ENCODE data around the gene ETV4. TPM values are rescaled to one million over a fixed set of nuclear protein-coding genes. Genes with fewer than 3 reads are reported as not detected.

ETV4 gene
- polyA plus RNA-seq, 1 of the 3 experiments (the other 2 are of a cell fraction), result 33.2 TPM

DNA sequence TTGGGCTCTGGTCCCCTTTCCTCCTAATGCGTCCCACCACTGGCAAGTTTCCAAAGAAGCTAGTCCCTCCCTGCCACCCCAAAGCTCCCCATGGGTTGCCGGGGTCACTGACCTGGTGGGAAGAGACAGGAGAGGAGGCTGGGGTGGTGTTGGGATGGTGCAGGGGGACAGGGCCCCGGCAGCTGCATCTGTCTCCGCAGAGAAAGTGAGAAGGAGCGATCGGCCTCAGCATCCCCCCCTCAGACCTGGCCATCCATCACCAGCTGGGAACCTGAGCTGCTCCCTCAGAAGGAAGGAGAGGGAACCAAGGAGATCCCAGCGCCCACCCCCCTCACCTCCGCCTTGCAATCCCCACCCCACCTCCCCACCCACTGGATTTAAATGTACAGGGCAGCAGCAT, 3.3 kb downstream of the ETV4 start:
- Histone ChIP-seq H3K27me3 (ENCODE audit: insufficient read depth) (no peaks in the 10 kb centered on the region), H3K4me3 (ENCODE audit: low read depth in 2 of 2, low read length in 1 of 2) (no peak overlapping the region), H3K27ac (ENCODE audit: low read depth in 2 of 2, low read length in 1 of 2) (no peak overlapping the region), H3K79me2 (ENCODE audit: insufficient read depth) (peaks cover 39% of the 10 kb centered on the region), H2AFZ (ENCODE audit: low read depth) (no peak overlapping the region), H3K9ac (no peak overlapping the region), H3K9me2 (no peaks in the 10 kb centered on the region), H3K36me3 (replicated peaks in 1 of 2; ENCODE audit: control insufficient read depth in 1 of 2, insufficient read depth in 2 of 2, low read length in 1 of 2) (no peaks in the 10 kb centered on the region), H3K4me1 (ENCODE audit: control insufficient read depth in 1 of 2, insufficient read depth in 2 of 2, low read depth in 1 of 2, low read length in 1 of 2) (peaks cover 12 to 33% of the 10 kb centered on the region in 2 experiments; a peak in 3 of 4 replicates), H4K20me1 (ENCODE audit: insufficient read depth) (no peaks in the 10 kb centered on the region), H3K4me2 (peak overlapping the region; percentile 91; the same call in 1 of the 2 replicates), H3F3A (replicated peaks; ENCODE audit: insufficient read depth) (peaks cover 4% of the 10 kb centered on the region), H3K9me3 (no peaks in the 10 kb centered on the region)
- ChIA-PET CTCF (interaction anchor here (1.2 to 2.9 kb wide), 5 partner anchors 17 to 131 kb away, joined by 3 to 15 read pairs (median 5); no protein-coding TSS in a partner anchor), POLR2A (interaction anchor here (0.6 to 0.8 kb wide), 3 partner anchors 15 to 174 kb away, joined by 3 to 5 read pairs (median 3); no protein-coding TSS in a partner anchor)
- 91% methylated on average over 8 of the region's 8 CpGs for WGBS (ENCODE audit: low lambda C conversion rate)
- DNase-seq, result no peak
- no peak for TF ChIP-seq EP300 (IDR thresholded peaks at IDR 0.05; ENCODE audit: borderline replicate concordance in 1 of 2, low read depth in 1 of 2, low read length in 1 of 2)

DNA sequence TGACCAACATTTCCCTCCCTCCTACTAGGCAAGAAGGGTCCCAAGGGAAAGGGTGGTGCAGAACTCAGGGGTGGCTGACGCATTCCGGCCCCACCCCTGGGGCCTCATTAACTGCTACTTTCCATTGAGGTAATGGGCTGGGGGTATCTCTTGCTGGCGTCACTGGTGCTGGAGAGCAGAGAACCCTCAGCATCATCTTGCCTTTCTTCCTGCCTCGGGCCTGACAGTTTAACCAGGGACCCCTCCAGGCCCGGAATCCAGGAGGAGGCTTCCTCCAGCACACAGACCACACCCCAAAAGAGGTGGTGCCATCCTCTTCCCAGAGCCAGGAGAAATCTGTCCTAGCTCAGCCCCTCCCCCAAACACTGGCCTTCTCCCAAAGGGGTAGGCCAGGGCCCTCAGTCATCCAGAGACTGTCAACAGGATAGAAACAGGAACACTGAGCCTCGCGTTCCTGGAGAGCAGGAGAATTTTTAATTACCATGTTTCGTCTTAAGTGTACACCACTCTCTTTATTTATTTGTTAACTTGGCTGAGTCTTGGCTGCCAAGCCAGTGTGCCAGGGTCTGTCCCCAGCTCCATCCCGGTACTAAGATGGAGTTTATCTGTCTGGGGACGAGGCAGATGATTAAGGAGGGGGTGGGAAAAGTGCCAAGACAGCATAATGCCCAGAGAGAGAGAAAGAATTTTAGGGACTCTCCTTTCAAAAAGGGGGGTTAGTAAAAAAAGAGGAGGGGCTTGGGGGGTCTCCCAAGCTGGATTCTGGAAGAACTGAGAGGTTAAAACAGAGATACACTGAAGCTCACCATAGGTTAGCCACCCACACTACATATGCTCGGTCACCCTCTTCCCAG, 5.1 kb downstream of the ETV4 start:
- POLR2A ChIA-PET, result interaction anchor here (0.7 kb wide), 1 partner anchor 173 kb away, joined by 3 read pairs; no protein-coding TSS in a partner anchor
- H3K9me3 ChIP-seq, result no peaks in the 10 kb centered on the region
- peaks cover 0 to 5% of the 10 kb centered on the region in 2 experiments for H3K36me3 ChIP-seq (replicated peaks in 1 of 2; ENCODE audit: control insufficient read depth in 1 of 2, insufficient read depth in 2 of 2, low read length in 1 of 2)
- no peaks in the 10 kb centered on the region for H3K9me2 ChIP-seq
- whole genome bisulfite sequencing (ENCODE audit: low lambda C conversion rate), result 74% methylated on average over 9 of the region's 11 CpGs
- H3K4me3 ChIP-seq (ENCODE audit: low read depth in 2 of 2, low read length in 1 of 2), result no peak overlapping the region
- H3K79me2 ChIP-seq (ENCODE audit: insufficient read depth), result peaks cover 43% of the 10 kb centered on the region
- H3K9ac ChIP-seq, result no peak overlapping the region
- no peak overlapping the region for H2AFZ ChIP-seq (ENCODE audit: low read depth)
- H3K27me3 ChIP-seq (ENCODE audit: insufficient read depth), result no peaks in the 10 kb centered on the region
- no peak overlapping the region for H3K27ac ChIP-seq (ENCODE audit: low read depth in 2 of 2, low read length in 1 of 2)
- peaks cover 3% of the 10 kb centered on the region for H3F3A ChIP-seq (replicated peaks; ENCODE audit: insufficient read depth)
- no peaks in the 10 kb centered on the region for H4K20me1 ChIP-seq (ENCODE audit: insufficient read depth)
- H3K4me2 ChIP-seq, result no peak overlapping the region; the same call in 1 of the 2 replicates
- DNase-seq, result no peak
- CTCF ChIA-PET, result interaction anchor here (1.2 kb wide), 1 partner anchor 36 kb away, joined by 3 read pairs; no protein-coding TSS in a partner anchor
- TF ChIP-seq RAD21 (IDR thresholded peaks at IDR 0.05; ENCODE audit: low read length) (no peak), TCF12 (IDR thresholded peaks at IDR 0.05) (no peak), FOXM1 (IDR thresholded peaks at IDR 0.05; ENCODE audit: low read depth) (no peak), RFX5 (IDR thresholded peaks at IDR 0.05; ENCODE audit: low read length) (no peak), FOXJ3 (CRISPR knock-in tag; IDR thresholded peaks at IDR 0.05) (no peak), ELF1 (IDR thresholded peaks at IDR 0.05) (no peak), EZH2phosphoT487 (IDR thresholded peaks at IDR 0.05; ENCODE audit: borderline replicate concordance, low read depth) (no peak), JUND (IDR thresholded peaks at IDR 0.05) (no peak), EP300 (IDR thresholded peaks at IDR 0.05; ENCODE audit: borderline replicate concordance in 1 of 2, low read depth in 1 of 2, low read length in 1 of 2) (no peak)
- TF ChIP-seq, protein P1, sequence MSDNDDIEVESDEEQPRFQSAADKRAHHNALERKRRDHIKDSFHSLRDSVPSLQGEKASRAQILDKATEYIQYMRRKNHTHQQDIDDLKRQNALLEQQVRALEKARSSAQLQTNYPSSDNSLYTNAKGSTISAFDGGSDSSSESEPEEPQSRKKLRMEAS (IDR thresholded peaks at IDR 0.05; ENCODE audit: low read depth), result no peak
- peaks cover 21 to 27% of the 10 kb centered on the region in 2 experiments for H3K4me1 ChIP-seq (ENCODE audit: control insufficient read depth in 1 of 2, insufficient read depth in 2 of 2, low read depth in 1 of 2, low read length in 1 of 2)
